Adrenal gland (tissue), 12 donors: Measurements from ENCODE around the gene RPL41. TPM values are rescaled to one million over a fixed set of nuclear protein-coding genes. Genes with fewer than 3 reads are reported as not detected.
A peak's percentile ranks its signal among the peaks of the same experiment; 100 is the strongest.

Experiments used
- DNase-seq, 7 donors: peaks; one replicate each; pipeline ENCODE4 v3.0.0-alpha.2; 2019 to 2020
- H3K27ac ChIP-seq, 5 donors: fragments of 200-600 bp; sonication (generic) in 4 of 5; 1 replicate in 3 of 5; 2 replicates in 2 of 5; pipeline versions ENCODE4 v1.5.1 to v1.8.0; 2016 to 2020; ENCODE audit warnings: mild to moderate bottlenecking in 1 of 5
- H3K27me3 ChIP-seq: fragments of 200-600 bp; 2 replicates; pipeline ENCODE4 v1.8.0; 2021
- H3K36me3 ChIP-seq, 2 donors: fragments of 200-600 bp; replicated peaks in 1 of 2; 1 replicate in 1 of 2; 2 replicates in 1 of 2; pipeline versions ENCODE4 v1.5.1 to v1.8.0; 2018 to 2022
- H3K4me1 ChIP-seq, 2 donors: fragments of 200-600 bp; replicated peaks in 1 of 2; 1 replicate in 1 of 2; 2 replicates in 1 of 2; pipeline versions ENCODE4 v1.5.1 to v1.8.0; 2018 to 2021
- H3K4me3 ChIP-seq, 4 donors: fragments of 200-600 bp; sonication (generic) in 3 of 4; one replicate each; pipeline ENCODE4 v1.5.1; 2016 to 2018
- H3K9me3 ChIP-seq, 3 donors: fragments of 200-600 bp; sonication (generic) in 1 of 3; replicated peaks in 1 of 3; 1 replicate in 2 of 3; 2 replicates in 1 of 3; pipeline versions ENCODE4 v1.5.1 to v1.8.0; 2016 to 2021
- POLR2A ChIP-seq, 2 donors: fragments of 450-650 bp; IDR thresholded peaks; one replicate each; pipeline ENCODE4 v1.6.1; 2017; ENCODE audit warnings: antibody characterized with exemption in 2 of 2, mild to moderate bottlenecking in 2 of 2, moderate library complexity in 1 of 2
- WGBS, 4 donors: extraction: QIAGEN DNeasy Blood & Tissue Kit in 2 of 4; methylation state at CpG; one replicate each; pipeline versions ENCODE4 v1.1.5 to v1.1.7; 2013 to 2017; 5-methylcytosine and 5-hydroxymethylcytosine counted together
- intact Hi-C, 2 donors: fragments of 100-400 bp; cut with DNase I; formaldehyde crosslinking; loops; one replicate each; pipeline versions ENCODE4 v1.14.1 to v1.15.0; 2022 to 2023
- polyA plus RNA-seq, 3 donors: library from polyadenylated mRNA; stranded (reverse); fragments of 200-250 nt in 2 of 3; fragments of 350-450 nt in 1 of 3; fragmentation: Illumina TruSeq in 1 of 3; extraction: RNeasy Lipid Tissue Mini Kit (QIAGEN cat#74804) in 1 of 3; gene quantifications; one replicate each; pipeline ENCODE4 v1.2.3, GENCODE V29; 2013 to 2014
- total RNA-seq, 9 donors: library from RNA; depleted of rRNA in 4 of 9; stranded (reverse); fragments of >200 nt in 4 of 9; fragments of 120-200 nt in 1 of 9; fragmentation: NEBNext Ultra II Directional in 1 of 9; extraction: Animal tissue kit (Norgen Biotek cat#: 25700) in 1 of 9; gene quantifications; one replicate each; pipeline versions ENCODE4 v1.1.0 to v1.2.4, GENCODE V29; 2013 to 2023
- TF ChIP-seq, protein P1 (sequence below), 6 experiments: fragments of 450-650 bp in 4 of 6; fragments of 200-600 bp in 2 of 6; sonication (generic) in 1 of 6; IDR thresholded peaks; 1 replicate in 5 of 6; 2 replicates in 1 of 6; pipeline versions ENCODE4 v1.5.1 to v1.8.0; 2016 to 2021; ENCODE audit warnings: antibody characterized with exemption in 6 of 6, mild to moderate bottlenecking in 2 of 6, moderate library complexity in 1 of 6
- donor health status: healthy with polysubstance abuse.
- donor health status: Bipolar disorder and iron deficiency.
- donor health status: DM: yes; HTN: yes; CAD: no.
- donor health status: DM: no; HTN: no; CAD: no.
- donor health status: DM: no; HTN: no; CAD: no.
- donor health status: DM: yes; HTN: yes; CAD: no.

RPL41 gene
- total and polyA plus RNA-seq, 12 donors, result 1,635 to 6,204 (median 3,125) TPM

DNA sequence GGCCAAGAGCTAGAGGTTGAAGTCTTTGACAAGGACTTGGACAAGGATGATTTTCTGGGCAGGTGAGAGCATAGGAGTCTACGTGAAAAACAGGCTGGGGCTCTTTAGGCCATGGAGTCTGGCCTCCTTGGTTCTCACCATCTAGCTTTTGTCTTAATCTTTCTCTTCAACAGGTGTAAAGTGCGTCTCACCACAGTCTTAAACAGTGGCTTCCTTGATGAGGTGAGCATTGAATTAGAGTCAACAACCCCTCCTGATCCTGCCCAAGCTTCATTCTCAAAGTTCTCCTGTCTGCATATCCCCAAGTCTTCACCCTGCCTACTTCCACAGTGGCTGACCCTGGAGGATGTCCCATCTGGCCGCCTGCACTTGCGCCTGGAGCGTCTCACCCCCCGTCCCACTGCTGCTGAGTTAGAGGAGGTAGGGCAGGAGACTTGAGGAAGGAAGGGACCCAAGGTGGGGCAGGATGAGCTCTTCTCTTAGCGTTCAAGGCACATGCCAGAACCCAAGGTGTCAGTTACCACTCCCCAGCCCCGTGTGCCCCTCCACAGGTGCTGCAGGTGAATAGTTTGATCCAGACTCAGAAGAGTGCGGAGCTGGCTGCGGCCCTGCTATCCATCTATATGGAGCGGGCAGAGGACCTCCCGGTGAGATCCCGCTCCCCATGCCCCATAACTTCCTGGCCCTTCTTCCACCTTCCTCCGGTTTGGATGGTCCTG is 21.6 kb downstream of the RPL41 start:
- intact Hi-C loops, result no loop called here
- Histone ChIP-seq H3K4me3 (no peak overlapping the region), H3K4me1 (no peaks in the 10 kb centered on the region), H3K27me3 (no peaks in the 10 kb centered on the region), H3K27ac (no peak overlapping the region), H3K9me3 (no peaks in the 10 kb centered on the region), H3K36me3 (peaks cover 0 to 97% of the 10 kb centered on the region in 2 donors)
- DNase-seq, result no peak
- TF ChIP-seq, protein P1, sequence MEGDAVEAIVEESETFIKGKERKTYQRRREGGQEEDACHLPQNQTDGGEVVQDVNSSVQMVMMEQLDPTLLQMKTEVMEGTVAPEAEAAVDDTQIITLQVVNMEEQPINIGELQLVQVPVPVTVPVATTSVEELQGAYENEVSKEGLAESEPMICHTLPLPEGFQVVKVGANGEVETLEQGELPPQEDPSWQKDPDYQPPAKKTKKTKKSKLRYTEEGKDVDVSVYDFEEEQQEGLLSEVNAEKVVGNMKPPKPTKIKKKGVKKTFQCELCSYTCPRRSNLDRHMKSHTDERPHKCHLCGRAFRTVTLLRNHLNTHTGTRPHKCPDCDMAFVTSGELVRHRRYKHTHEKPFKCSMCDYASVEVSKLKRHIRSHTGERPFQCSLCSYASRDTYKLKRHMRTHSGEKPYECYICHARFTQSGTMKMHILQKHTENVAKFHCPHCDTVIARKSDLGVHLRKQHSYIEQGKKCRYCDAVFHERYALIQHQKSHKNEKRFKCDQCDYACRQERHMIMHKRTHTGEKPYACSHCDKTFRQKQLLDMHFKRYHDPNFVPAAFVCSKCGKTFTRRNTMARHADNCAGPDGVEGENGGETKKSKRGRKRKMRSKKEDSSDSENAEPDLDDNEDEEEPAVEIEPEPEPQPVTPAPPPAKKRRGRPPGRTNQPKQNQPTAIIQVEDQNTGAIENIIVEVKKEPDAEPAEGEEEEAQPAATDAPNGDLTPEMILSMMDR (IDR thresholded peaks at IDR 0.05), result no peak
- WGBS, 4 donors, result 94 to 98% (median 97%) methylated on average over 11 to 14 of the region's 14 CpGs

DNA sequence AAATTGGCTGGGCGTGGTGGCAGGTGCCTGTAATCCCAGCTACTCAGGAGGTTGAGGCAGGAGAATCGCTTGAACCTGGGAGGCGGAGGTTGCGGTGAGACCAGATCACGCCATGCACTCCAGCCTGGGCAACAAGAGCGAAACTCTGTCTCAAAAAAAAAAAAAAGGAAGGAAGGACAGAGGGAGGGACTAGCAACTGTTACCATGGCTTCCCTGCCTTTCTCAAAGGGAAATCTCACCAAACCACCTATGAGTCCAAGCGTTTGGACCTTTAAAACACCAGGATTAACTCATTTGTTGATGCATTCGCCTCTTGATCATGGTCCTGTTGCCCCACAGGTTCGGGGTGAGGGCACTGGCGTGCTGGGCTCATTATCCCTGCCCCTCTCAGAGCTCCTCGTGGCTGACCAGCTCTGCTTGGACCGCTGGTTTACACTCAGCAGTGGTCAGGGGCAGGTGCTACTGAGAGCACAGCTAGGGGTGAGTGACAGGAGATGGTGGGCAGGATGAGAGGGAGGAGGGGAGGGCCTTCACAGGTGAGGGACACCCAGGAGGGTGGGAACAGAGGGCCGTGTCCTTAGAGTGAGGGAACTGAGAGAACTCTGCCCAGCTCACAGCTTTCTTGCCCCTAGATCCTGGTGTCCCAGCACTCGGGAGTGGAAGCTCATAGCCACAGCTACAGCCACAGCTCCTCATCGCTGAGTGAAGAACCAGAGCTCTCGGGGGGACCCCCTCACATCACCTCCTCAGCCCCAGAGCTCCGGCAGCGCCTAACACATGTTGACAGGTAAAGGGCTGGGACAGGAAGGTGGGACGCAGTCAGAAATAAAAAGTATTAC is 25.7 kb downstream of the RPL41 start:
- TF ChIP-seq, protein P1 (IDR thresholded peaks at IDR 0.05), result no peak
- no peak for TF ChIP-seq POLR2A (IDR thresholded peaks at IDR 0.05)
- Histone ChIP-seq H3K27me3 (no peaks in the 10 kb centered on the region), H3K36me3 (peaks cover 0 to 77% of the 10 kb centered on the region in 2 donors), H3K9me3 (no peaks in the 10 kb centered on the region), H3K4me3 (no peak overlapping the region), H3K4me1 (peaks cover 11 to 12% of the 10 kb centered on the region in 2 donors), H3K27ac (no peak overlapping the region)
- 87 to 92% (median 88%) methylated on average over 17 to 19 of the region's 19 CpGs for WGBS, 4 donors
- intact Hi-C loops, result no loop called here
- DNase-seq, result no peak

DNA sequence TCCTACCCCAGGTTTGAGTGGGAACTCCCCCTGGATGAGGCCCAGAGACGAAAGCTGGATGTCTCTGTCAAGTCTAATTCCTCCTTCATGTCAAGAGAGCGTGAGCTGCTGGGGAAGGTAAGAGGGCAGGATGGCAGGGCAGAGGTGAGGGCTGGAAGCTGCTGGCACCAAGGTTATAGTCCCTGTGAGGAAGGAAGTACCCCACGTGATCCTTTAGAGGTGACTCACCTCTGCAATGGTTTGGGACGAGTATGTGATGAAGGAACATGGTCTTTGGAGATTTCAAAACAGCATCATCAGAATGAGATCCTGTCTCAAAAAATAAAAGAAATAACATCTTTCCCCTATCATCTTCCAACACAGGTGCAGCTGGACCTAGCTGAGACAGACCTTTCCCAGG is 26.8 kb downstream of the RPL41 start:
- no peak for DNase-seq
- intact Hi-C loops, result no loop called here
- Histone ChIP-seq H3K36me3 (peaks cover 0 to 67% of the 10 kb centered on the region in 2 donors), H3K4me1 (peaks cover 15% of the 10 kb centered on the region in 2 donors), H3K9me3 (no peaks in the 10 kb centered on the region), H3K27me3 (no peaks in the 10 kb centered on the region), H3K4me3 (no peak overlapping the region), H3K27ac (peak overlapping the region in 1 of 5 donors; percentile 49)
- 53 to 72% (median 61%) methylated on average over 4 of the region's 4 CpGs for WGBS, 4 donors
- TF ChIP-seq, protein P1 (IDR thresholded peaks at IDR 0.05), result no peak
- TF ChIP-seq POLR2A (IDR thresholded peaks at IDR 0.05), result no peak

DNA sequence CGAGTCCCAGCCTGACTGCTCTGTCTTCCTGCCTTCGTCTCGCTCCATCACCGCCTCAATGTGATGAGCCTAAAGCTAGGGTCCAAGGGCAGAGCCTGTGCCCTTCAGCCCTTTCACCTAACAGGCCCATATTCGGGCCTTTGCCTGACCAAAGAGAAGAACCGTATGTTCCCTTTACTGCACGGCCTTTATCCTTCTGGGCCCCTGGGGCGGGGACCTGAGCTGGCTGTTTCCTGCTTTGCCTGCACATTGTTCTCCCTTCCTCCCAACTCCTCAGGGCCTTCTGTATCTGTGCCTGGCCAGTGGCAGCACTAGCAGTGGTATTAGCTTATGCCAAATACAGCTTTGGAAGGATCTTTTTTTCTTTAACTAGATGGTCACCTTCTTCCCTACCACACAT is 27.4 kb downstream of the RPL41 start:
- Histone ChIP-seq H3K4me1 (peaks cover 15% of the 10 kb centered on the region in 2 donors), H3K4me3 (no peak overlapping the region), H3K36me3 (peaks cover 0 to 60% of the 10 kb centered on the region in 2 donors), H3K27me3 (no peaks in the 10 kb centered on the region), H3K9me3 (no peaks in the 10 kb centered on the region), H3K27ac (peak overlapping the region in 2 of 5 donors; percentile 30 to 49)
- 82 to 86% (median 82%) methylated on average over 8 of the region's 8 CpGs for WGBS, 4 donors
- intact Hi-C loops, result no loop called here
- DNase-seq, result no peak
- TF ChIP-seq, protein P1 (IDR thresholded peaks at IDR 0.05), result no peak
- no peak for TF ChIP-seq POLR2A (IDR thresholded peaks at IDR 0.05)
